HG03521 (cell line): Measurements from ENCODE around the gene PAH.
"Not testable (repeated sequence)": the region's sequence is repeated elsewhere in the genome, so short reads cannot be mapped to it uniquely, and the experiment has no call there.

Experiments
- ATAC-seq: cut with Tn5 transposase; IDR thresholded peaks from one replicate; pipeline ENCODE4 v1.9.1; 2021; ENCODE audit warnings: mild to moderate bottlenecking, moderate library complexity; ENCODE audit not compliant: unreplicated experiment

The PAH gene

DNA sequence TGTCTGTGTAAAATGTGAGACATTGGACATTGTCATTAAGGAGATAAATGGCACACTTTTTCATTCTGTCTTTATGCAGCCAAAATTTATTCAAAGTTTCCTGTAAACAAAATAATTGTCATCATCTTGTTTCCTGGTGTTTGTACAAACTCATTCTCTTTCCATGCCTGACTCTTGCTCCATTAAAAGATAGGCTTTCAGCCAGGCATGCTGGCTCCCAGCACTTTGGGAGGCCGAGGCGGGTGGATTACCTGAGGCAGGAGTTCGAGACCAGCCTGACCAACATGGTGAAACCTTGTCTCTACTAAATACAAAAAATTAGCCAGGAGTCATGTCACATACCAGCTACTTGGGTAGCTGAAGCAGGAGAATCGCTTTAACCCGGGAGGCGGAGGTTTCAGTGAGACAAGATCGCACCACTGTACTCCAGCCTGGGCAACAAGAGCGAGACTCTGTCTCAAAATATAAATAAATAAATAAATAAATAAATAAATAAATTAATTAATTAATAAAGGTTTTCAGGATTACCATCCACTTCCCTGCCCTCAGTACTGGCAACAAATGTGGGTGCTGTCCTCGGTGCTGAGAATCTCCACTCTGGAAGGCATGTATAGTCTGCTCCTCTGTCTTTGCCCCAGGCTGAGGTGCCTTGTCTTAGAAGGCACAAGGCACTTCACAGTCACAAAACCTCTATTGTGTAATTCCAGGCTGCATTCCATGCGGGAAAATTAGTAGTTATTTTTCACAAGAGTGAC lies 83.2 kb downstream of the PAH start:
- ATAC-seq: no peak

DNA sequence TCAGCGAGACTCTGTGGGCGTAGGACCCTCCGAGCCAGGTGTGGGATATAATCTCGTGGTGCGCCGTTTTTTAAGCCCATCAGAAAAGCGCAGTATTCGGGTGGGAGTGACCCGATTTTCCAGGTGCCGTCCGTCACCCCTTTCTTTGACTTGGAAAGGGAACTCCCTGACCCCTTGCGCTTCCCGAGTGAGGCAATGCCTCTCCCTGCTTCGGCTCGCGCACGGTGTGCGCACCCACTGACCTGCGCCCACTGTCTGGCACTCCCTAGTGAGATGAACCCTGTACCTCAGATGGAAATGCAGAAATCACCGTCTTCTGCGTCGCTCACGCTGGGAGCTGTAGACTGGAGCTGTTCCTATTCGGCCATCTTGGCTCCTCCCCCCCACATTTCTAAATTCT lies 84.2 kb downstream of the PAH start:
- not testable (repeated sequence) for ATAC-seq

GRCh38 chr12:102824218-102824835 lies 92.7 kb downstream of the PAH start:
- no peak for ATAC-seq

DNA sequence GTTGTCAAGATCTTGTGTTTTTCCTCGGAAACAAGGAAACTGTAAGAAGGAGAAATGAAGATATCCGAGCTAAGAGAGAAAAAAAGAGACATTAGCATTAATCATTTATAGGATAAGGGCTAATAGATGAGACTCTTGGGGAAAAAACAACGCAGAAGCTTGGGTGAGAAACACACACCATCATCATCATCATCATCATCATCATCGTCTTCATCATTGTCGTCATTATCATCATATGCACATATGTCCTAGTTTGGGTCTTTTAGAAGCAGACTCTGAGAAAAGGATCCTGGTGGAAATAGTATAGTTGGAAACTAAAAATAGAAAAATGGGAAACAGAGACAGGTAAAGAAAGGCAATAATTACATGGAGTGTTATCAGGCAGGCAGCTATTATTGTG lies 95.9 kb downstream of the PAH start:
- ATAC-seq: no peak

DNA sequence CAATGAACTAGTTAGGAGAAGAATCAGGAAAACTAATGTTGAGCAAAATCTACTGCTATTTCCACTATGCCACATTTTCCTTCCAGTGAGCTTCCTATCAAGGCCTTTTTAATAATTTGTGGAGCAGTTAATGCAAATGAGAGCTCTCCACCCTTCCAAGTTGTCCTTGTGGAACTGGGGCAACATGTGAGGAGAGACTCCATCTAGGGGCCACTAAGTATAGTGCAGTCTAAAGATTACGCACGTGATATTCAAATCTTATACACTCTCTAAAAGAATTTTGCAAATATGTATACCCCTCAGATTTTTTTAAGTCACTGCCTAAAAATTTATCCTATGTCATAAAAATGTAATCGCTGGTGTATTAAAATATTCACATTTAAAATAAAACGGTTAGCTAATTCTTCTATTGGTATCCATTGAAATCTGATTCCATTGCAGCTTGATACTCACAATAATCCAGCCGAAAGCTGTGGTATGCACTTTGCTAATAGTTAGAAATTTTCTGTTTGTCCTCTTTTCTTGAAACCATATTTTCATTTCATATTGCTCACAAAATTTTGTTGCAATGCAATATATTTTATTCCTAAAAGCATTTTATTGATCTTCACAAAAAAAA lies 100.1 kb downstream of the PAH start:
- no peak for ATAC-seq

DNA sequence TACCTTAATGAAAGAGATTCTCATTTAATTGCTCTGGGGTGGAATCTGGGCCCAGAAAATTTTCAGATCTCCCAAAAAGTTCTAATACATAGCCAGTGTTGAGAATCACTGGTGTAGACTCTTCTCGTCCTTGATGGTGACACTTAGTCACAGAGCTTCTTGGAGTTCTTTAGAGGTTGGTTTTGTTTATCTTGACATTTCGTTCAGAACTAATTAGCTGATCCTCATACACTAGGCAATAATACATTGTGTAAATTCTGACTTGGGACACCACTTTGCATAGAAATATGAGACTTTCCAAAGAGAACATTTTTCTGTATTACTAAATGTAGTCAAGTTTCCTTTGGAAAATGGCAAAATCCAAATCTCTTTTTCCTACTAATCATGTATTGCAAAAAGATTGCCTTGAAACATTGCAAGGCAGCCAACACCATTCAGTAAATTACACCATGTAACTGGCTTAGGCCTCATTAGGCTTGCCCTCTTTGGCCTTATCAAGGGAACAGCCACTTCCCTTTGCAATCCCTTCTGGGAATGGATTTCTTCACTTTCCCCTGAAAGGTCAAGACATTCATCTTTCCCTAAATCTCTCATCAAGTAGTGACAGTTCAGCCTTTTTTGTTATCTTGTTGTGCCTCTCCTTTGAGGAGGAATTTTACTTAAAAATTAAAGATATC lies 102.2 kb downstream of the PAH start:
- ATAC-seq: no peak

DNA sequence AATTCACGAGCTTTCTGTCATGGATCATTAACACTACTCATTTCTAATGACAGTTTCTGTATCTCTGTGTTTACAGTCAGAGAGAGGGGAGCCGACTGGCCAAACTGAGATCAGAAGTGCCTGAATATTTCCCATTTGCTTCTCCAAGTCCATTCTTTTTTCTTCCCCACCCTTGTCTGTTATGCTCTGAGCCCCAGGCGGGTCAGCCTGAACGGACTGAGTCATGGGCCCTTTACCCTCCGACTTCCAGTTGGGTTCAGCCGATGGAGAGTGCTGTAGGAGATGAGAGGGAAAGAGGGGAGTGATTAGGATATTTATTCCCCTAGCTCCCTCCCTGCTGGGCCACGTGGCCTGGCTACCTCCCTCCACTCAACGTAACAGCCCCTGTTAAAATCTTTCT lies 104.7 kb downstream of the PAH start:
- no peak for ATAC-seq

DNA sequence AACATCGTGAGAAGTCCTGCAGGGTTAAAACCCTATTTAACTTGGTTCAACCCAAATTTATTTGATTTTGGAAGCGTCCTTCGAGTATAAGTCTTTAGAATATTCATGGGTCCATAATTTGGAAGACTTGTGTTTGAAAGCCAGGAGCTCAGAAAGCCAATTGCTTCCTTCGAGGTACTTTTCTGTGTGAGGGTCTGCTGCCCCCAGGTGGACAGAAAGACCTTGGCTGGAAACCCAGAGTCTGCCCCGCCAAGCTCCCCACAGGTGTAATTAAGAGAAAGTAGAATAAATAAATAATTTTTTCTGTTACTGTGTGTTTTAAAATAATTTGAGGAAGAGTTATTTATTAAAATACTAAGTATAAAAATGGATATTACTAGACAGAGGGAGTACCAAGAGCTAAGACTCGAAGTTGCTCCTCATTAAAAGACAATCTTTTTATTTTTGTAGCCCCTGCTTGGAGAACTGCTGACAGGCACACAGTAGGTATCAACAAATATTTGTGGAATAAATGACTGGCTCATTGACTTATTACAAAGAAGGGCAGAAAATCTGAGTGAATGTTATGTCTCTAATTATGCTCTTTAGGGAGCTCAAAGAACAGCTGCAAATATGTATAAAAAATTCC lies 105.8 kb downstream of the PAH start:
- no peak for ATAC-seq

DNA sequence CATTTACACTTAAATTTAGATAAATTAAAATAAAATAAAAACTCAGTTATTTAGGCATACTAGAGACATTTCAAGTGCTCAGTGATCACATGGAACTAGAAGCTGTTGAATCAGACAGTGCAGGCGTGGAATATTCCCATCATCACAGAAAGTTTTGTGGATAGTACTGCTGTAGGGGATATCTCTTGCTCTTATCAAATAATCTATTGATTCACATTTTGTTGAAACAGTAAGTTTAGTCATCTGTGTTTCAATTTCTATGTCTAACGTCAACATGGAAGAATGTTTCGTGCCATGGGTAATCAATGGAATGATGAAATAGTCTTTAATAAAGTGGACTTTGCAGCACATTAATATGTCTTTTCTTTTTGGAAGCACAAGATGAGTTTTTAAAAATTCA lies 108.6 kb downstream of the PAH start:
- no peak for ATAC-seq

DNA sequence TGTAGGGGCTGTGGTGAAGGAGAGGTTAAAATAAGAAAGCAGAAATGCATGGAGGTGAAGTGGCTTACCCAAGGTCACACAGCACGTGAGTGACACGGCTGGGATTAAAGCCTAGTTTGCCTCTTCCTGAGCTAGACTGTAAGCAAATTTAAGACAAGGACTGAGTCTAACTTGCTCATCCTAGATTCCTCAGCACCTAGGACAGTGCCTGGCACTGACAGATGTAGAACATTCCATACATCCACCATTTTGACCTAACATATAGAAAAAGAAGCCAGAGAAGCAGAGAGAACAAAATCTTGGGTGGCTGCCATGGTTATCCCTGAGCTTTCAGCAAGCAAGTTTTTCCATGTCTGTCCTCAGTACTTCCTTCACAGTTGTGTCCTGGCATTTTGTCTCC lies 110.5 kb downstream of the PAH start:
- ATAC-seq: no peak

GRCh38 chr12:102806110-102806509 lies 110.9 kb downstream of the PAH start:
- ATAC-seq: no peak

- no peak for ATAC-seq
Observed at GRCh38 chr12:102800565-102800964, 116.5 kb downstream of the PAH start.

DNA sequence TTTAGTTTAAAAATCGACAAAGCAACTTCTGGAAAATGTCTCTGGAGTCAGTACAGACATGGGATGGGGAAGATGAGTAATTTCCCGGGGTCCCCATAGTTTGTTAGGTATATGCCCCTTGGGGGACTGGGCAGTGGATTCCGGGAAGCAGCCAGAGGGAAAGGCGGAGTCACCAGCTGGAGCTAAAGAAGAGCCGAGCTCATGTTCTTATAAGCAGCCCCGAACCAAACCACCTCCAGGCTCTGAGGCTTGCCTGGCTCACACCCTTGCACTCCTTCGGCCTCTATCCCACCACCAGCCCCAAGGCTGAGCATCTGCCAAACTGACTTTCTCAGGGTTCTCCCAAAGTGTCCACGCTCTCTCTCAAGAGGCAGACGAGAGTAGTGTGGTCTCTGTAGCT lies 117.8 kb downstream of the PAH start:
- ATAC-seq: no peak

DNA sequence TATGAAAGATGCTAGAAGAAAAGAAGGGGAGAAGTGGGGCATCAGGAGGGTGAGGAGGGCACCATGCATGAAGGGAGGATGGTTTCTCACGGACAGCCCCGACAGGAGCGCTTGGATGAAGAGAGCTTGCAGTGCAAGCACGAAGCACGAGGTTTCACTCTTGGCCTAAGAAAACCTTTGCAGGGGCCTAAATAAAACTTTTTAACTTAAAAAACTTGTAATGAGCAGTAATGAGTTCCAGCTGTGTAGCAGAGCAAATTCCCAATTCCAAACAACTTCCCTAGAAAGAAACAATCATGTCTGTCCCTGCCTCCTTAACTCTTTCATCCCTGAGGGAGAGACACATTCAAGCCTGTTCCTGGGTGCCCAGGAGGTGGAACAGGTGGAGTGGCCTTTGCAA lies 119.5 kb downstream of the PAH start:
- no peak for ATAC-seq

GRCh38 chr12:102793921-102794320 lies 123.1 kb downstream of the PAH start:
- no peak for ATAC-seq
